IPS-18a (cell line): Measurements from ENCODE around the gene CCDC186.

Experiments
- H3K27ac ChIP-seq: one replicate; pipeline ENCODE4 v1.5.1; 2013; ENCODE audit warnings: low read length
- H3K27me3 ChIP-seq: one replicate; pipeline ENCODE4 v1.6.1; 2013; ENCODE audit warnings: mild to moderate bottlenecking, low read length; ENCODE audit not compliant: control insufficient read depth, insufficient read depth
- H3K36me3 ChIP-seq: one replicate; pipeline ENCODE4 v1.6.1; 2013; ENCODE audit warnings: low read depth, low read length; ENCODE audit not compliant: control insufficient read depth
- H3K4me1 ChIP-seq: one replicate; pipeline ENCODE4 v1.6.1; 2013; ENCODE audit warnings: low read depth, low read length; ENCODE audit not compliant: control insufficient read depth
- H3K4me3 ChIP-seq: one replicate; pipeline ENCODE4 v1.5.1; 2013; ENCODE audit warnings: low read length
- H3K9ac ChIP-seq: one replicate; pipeline ENCODE4 v1.6.1; 2013; ENCODE audit warnings: mild to moderate bottlenecking, low read length, moderate library complexity
- H3K9me3 ChIP-seq: one replicate; pipeline ENCODE4 v1.6.1; 2013; ENCODE audit warnings: low read depth, low read length; ENCODE audit not compliant: control insufficient read depth

Gene CCDC186

GRCh38 chr10:114173921-114174694 lies at the start of gene CCDC186:
Gene CCDC186, minus strand, starts transcription at chr10:114174203. Its CDS starts 10,935 bp downstream, at chr10:114163268.
- Histone ChIP-seq H3K4me3 (peak within 1 kb of the TSS; percentile 81), H3K27ac (no peak within 1 kb of the TSS), H3K27me3 (peaks cover 15% of the 10 kb centered on the region), H3K36me3 (no peaks in the 10 kb centered on the region), H3K4me1 (peaks cover 16% of the 10 kb centered on the region), H3K9me3 (no peaks in the 10 kb centered on the region), H3K9ac (peak within 1 kb of the TSS; percentile 74)

- no peak overlapping the region for H3K4me3 ChIP-seq
- H3K27ac ChIP-seq: no peak overlapping the region
- no peaks in the 10 kb centered on the region for H3K27me3 ChIP-seq
- no peaks in the 10 kb centered on the region for H3K9me3 ChIP-seq
- H3K9ac ChIP-seq: no peak overlapping the region
- no peaks in the 10 kb centered on the region for H3K36me3 ChIP-seq
- no peaks in the 10 kb centered on the region for H3K4me1 ChIP-seq
Measured at GRCh38 chr10:114223066-114223465, 49.1 kb upstream of the CCDC186 start.

DNA sequence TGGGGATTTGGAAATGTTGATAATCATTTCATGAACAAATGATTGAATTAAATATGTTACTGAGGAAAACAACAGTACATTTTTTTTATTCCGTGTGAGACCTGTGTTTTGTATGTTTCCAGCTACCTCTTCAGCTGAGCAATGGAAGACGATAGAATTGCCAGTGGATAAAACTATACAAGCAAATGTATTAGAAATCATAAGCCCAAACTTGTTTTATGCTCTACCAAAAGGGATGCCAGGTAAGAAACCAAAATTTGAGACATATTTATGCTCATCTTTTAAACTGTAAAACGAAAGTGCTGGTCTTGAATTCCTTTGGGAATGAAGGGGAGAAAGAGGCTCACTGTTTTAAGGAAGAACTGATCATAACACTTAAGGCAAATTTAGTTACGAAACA lies 47.2 kb upstream of the CCDC186 start:
- no peak overlapping the region for H3K27ac ChIP-seq
- H3K4me1 ChIP-seq: no peaks in the 10 kb centered on the region
- no peaks in the 10 kb centered on the region for H3K27me3 ChIP-seq
- H3K4me3 ChIP-seq: no peak overlapping the region
- H3K36me3 ChIP-seq: no peaks in the 10 kb centered on the region
- no peaks in the 10 kb centered on the region for H3K9me3 ChIP-seq
- H3K9ac ChIP-seq: no peak overlapping the region

GRCh38 chr10:114220281-114220680 lies 46.3 kb upstream of the CCDC186 start:
- no peak overlapping the region for H3K27ac ChIP-seq
- H3K36me3 ChIP-seq: no peaks in the 10 kb centered on the region
- no peaks in the 10 kb centered on the region for H3K9me3 ChIP-seq
- no peak overlapping the region for H3K9ac ChIP-seq
- no peaks in the 10 kb centered on the region for H3K27me3 ChIP-seq
- no peaks in the 10 kb centered on the region for H3K4me1 ChIP-seq
- no peak overlapping the region for H3K4me3 ChIP-seq

DNA sequence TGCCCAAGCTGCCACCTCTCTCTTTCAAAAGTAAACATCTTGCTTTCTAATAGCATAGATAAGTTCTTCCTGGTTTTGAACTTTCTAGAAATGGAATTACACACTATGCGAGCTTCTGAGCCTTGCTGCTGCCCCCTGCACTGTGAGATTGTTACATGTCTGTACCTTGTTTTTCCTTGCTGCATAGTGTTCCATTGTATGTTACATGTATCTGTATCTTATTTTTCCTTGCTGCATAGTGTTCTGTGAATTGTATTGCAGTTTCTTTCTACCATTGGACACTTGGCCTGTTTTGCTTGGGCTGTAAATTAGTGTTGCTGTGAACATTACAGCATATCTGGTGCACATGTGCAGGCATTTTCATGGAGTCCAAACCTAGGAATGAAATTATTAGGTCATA lies 41.0 kb upstream of the CCDC186 start:
- Histone ChIP-seq H3K27me3 (no peaks in the 10 kb centered on the region), H3K9me3 (no peaks in the 10 kb centered on the region), H3K4me1 (no peaks in the 10 kb centered on the region), H3K4me3 (no peak overlapping the region), H3K9ac (no peak overlapping the region), H3K36me3 (no peaks in the 10 kb centered on the region), H3K27ac (no peak overlapping the region)

DNA sequence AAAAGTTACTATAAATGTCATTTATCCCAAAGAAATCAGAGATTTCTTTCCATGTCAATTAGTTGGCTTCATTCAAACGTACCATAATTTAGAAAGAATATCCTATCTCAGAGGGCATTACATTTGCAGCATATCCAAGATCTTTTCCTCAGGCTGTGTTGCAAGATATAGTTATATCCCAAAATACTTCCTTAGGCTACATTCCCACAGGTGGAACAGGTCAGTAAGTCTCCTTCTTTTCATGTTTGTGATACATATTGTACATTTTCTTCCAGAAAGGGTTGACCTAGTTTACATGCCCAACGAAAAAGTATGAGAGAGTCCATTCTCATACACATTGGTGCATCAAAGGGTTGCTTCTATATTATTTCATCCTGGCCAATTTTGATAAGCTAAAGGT lies 38.1 kb upstream of the CCDC186 start:
- Histone ChIP-seq H3K36me3 (no peaks in the 10 kb centered on the region), H3K9ac (no peak overlapping the region), H3K9me3 (no peaks in the 10 kb centered on the region), H3K4me3 (no peak overlapping the region), H3K27me3 (no peaks in the 10 kb centered on the region), H3K4me1 (peaks cover 7% of the 10 kb centered on the region), H3K27ac (no peak overlapping the region)

DNA sequence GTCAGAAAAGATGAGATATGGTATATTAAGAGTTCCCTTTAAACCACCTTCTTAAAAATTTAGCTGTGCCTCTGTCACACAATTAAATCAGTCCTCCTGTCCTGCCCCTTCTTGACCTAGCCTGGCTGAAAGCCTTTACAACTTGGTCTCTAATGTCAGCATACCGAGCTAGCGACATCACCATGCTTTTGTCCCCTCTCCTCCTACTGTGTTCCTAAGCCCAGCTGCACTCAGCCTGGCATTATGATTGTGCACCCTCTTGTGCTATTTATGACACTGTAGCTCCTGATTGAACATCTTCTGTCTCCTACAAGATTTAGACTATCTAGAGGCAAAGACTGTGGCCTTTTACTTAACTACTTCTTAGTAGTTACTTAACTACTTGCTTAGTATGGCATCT lies 34.3 kb upstream of the CCDC186 start:
- no peak overlapping the region for H3K4me3 ChIP-seq
- no peak overlapping the region for H3K9ac ChIP-seq
- no peak overlapping the region for H3K27ac ChIP-seq
- no peaks in the 10 kb centered on the region for H3K27me3 ChIP-seq
- no peaks in the 10 kb centered on the region for H3K36me3 ChIP-seq
- peaks cover 7% of the 10 kb centered on the region for H3K4me1 ChIP-seq
- H3K9me3 ChIP-seq: no peaks in the 10 kb centered on the region

- H3K27me3 ChIP-seq: no peaks in the 10 kb centered on the region
- no peak overlapping the region for H3K4me3 ChIP-seq
- no peaks in the 10 kb centered on the region for H3K9me3 ChIP-seq
- H3K36me3 ChIP-seq: no peaks in the 10 kb centered on the region
- no peak overlapping the region for H3K27ac ChIP-seq
- no peak overlapping the region for H3K9ac ChIP-seq
- H3K4me1 ChIP-seq: peaks cover 7% of the 10 kb centered on the region
Measured at GRCh38 chr10:114207349-114207748, 33.3 kb upstream of the CCDC186 start.

- Histone ChIP-seq H3K4me1 (peaks cover 7% of the 10 kb centered on the region), H3K4me3 (no peak overlapping the region), H3K9me3 (no peaks in the 10 kb centered on the region), H3K9ac (no peak overlapping the region), H3K36me3 (no peaks in the 10 kb centered on the region), H3K27ac (no peak overlapping the region), H3K27me3 (no peaks in the 10 kb centered on the region)
Measured at GRCh38 chr10:114206902-114207301, 32.9 kb upstream of the CCDC186 start.

DNA sequence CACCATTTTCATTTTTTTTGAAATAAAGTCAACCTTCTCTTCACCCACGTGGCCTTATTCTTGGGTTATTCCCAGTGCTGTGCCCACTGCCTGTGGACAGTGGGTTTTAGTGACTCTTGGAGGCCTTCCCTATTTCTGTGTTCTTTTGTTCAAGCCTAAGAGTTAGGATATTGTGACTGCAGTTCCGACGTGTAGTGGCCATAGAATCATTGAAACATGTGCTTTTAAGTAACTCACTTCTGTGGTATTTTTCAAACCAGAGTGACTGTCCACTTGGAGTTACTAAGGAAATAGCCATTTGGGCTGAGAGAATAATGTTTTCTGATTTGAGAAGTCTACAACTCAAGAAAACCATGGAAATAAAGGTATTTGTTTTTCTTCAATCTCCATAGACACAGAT lies 28.8 kb upstream of the CCDC186 start:
- H3K9me3 ChIP-seq: no peaks in the 10 kb centered on the region
- H3K9ac ChIP-seq: no peak overlapping the region
- H3K27me3 ChIP-seq: no peaks in the 10 kb centered on the region
- no peaks in the 10 kb centered on the region for H3K36me3 ChIP-seq
- H3K4me1 ChIP-seq: peaks cover under 1% of the 10 kb centered on the region
- no peak overlapping the region for H3K27ac ChIP-seq
- no peak overlapping the region for H3K4me3 ChIP-seq

- no peak overlapping the region for H3K4me3 ChIP-seq
- no peak overlapping the region for H3K27ac ChIP-seq
- H3K9ac ChIP-seq: no peak overlapping the region
- H3K36me3 ChIP-seq: no peaks in the 10 kb centered on the region
- H3K4me1 ChIP-seq: no peaks in the 10 kb centered on the region
- no peaks in the 10 kb centered on the region for H3K9me3 ChIP-seq
- H3K27me3 ChIP-seq: no peaks in the 10 kb centered on the region
Measured at GRCh38 chr10:114199239-114199638, 25.2 kb upstream of the CCDC186 start.

- no peak overlapping the region for H3K4me3 ChIP-seq
- H3K4me1 ChIP-seq: no peaks in the 10 kb centered on the region
- no peaks in the 10 kb centered on the region for H3K27me3 ChIP-seq
- no peaks in the 10 kb centered on the region for H3K9me3 ChIP-seq
- no peak overlapping the region for H3K9ac ChIP-seq
- H3K36me3 ChIP-seq: no peaks in the 10 kb centered on the region
- H3K27ac ChIP-seq: no peak overlapping the region
Measured at GRCh38 chr10:114195079-114195478, 21.1 kb upstream of the CCDC186 start.
